Measurements from ENCODE around the gene SC5D.
A peak's percentile ranks its signal among the peaks of the same experiment; 100 is the strongest.

SC5D gene, protein sequence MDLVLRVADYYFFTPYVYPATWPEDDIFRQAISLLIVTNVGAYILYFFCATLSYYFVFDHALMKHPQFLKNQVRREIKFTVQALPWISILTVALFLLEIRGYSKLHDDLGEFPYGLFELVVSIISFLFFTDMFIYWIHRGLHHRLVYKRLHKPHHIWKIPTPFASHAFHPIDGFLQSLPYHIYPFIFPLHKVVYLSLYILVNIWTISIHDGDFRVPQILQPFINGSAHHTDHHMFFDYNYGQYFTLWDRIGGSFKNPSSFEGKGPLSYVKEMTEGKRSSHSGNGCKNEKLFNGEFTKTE

GRCh38 chr11:121292495-121293287 is at the start of gene SC5D:
Gene SC5D (plus strand): TSS chr11:121292771. CDS start chr11:121303376, 10,605 bp downstream.
- DNase-seq, result peak; percentile 82

DNA sequence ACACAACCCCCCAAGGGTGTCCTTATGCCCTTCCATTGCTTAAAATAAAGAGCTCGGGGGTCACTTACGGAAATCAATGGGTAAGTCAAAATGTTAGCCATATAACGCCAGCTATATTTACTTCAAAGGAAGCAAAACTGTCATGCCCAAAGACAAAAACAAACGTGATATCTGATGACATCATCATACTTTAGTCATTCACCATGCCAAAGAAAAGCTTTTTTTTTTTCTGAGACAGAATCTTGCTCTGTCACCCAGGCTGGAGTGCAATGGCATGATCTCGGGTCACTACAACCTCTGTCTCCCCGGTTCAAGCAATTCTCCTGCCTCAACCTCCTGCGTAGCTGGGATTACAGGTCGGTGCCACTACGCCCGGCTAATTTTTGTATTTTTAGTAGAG is 47.7 kb upstream of the SC5D start:
- no peak for DNase-seq

DNA sequence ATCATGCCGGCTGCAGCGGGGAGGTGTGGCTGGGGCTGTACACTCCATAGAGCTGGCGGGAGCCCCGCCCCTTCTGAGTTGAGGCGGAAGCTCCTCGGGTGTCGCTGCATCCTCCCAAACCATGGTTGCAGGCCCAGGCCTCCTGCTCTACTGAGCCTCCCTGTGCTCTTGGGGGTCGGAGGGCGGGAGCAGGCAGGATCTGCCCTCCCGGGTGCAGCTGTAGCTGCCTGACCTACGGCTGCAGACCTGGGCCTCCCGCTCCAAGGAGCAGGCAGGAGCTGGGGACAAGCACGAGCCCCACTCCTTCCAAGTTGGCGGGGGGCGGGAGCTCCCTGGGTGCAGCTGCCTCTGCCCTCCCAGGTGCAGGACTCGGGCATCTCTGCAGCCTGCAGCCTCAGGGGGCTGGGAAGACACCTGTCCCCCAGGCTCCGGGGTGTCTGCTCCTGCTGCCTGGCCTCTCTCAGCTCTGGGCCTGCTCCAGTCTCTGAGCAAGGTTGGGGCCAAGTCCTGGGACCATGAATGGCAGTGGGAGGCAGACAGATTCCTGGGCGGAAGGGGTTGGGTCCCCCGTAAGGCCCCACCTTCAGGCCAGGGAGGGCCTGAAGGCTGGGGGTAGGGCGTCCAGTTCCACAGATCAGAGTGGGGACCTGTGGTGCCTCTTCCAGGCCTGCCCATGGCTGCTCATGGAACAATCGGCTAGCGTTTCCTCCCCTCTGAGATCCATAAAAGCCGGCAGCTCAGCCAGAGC is 46.4 kb upstream of the SC5D start:
- DNase-seq, result peak; percentile 68

DNA sequence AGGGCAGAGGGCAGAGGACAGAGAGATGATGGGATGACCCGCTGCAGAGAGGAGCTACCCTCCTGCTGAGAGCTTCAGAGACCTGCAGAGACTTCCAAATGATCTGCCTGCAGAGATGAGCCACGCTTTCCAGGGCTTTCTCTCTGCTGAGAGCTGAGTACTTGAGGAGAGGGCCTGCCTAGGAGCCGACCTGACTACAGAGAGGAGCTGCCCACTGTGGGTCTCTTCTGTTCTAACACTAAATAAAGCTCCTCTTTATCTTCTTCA is 45.9 kb upstream of the SC5D start:
- no peak for DNase-seq

DNA sequence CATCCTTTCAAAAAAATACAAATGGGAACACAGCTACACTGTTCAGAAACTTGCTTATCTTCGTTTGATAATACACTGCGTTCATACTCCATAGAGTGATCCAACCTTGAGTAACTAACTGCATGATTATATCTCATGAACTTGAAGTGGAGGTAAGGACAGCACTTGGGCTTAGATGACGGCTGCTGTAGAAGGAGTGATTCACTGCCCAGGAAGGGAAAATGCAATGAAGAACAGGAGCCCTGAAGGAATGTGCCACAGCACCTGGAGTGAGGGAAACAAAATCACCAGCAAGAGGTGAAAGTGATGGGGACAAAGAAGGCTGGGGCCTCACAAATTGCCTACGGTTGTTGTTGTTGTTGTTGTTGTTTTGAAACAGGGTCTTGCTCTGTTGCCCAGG is 44.1 kb upstream of the SC5D start:
- no peak for DNase-seq

- peak; percentile 43 for DNase-seq
These were observed 43.4 kb upstream of the SC5D start for GRCh38 chr11:121249039-121249663.

DNA sequence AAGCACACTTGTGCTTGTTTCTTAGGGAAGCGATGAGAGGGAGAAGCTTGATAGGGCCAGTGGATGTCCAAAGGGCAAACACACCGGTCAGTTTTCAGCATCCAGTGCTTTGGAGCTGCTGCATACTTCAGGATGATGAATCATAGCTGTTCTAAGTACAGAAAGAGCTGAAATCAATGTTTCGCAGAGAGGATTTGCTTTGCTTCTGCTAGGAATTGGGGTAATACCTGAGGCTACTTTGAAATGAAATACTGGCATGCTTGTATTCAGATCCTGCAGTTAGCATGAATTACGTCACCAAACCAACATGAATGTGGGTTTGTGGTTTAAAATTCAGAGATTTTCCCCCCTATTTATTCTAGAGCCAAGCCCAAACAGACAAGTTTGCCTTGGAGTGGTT is 41.7 kb upstream of the SC5D start:
- DNase-seq, result no peak

GRCh38 chr11:121253951-121254350 is 38.6 kb upstream of the SC5D start:
- DNase-seq, result no peak

GRCh38 chr11:121254756-121255155 is 37.8 kb upstream of the SC5D start:
- DNase-seq, result no peak

GRCh38 chr11:121255473-121256125 is 37.0 kb upstream of the SC5D start:
- DNase-seq, result no peak

GRCh38 chr11:121257289-121257688 is 35.3 kb upstream of the SC5D start:
- DNase-seq, result no peak

- no peak for DNase-seq
These were observed 34.6 kb upstream of the SC5D start for GRCh38 chr11:121257976-121258375.

- DNase-seq, result no peak
These were observed 27.0 kb upstream of the SC5D start for GRCh38 chr11:121265586-121265985.

DNA sequence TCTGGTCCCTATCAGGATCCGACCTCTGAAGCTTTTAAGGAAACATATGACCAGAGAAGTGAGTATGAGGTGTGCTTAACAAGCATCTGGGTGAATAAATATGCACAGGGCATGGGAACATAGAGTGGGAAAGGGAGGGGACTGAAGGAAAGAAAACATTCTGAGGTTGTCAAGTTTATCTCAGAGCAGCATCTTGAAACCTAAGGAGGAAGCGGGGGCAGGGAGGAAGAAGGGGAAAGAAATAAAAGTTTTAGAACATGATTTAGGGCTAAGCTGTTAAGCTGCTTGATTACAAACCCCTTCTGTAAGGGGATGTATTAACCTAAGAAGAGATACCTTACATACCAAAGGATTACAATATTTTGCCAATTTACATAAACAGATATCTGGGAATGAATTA is 24.0 kb upstream of the SC5D start:
- no peak for DNase-seq

GRCh38 chr11:121270001-121270678 is 22.4 kb upstream of the SC5D start:
- no peak for DNase-seq

GRCh38 chr11:121274332-121274991 is 18.1 kb upstream of the SC5D start:
- no peak for DNase-seq

DNA sequence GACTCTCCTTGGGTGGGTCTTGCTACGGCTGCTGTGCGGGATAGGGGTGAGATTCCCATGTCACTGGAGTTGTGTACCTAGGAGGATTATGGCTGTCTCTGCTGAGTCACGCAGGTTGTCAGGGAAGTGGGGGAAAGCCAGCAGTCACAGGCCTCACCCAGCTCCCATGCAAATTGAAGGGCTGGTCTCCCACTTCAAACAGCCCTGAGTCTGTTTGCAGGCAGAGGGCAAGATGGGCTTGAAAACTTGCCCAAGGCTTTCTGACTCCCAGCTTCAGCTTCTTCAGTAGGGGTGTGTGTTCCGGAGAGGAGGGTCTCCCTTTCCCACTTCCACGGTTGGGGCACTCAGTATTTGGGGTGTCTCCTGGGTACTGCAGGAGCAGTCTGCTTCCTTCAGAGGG is 10.9 kb upstream of the SC5D start:
- DNase-seq, result no peak

GRCh38 chr11:121282386-121282785 is 10.2 kb upstream of the SC5D start:
- DNase-seq, result no peak

- DNase-seq, result no peak
These were observed 9.6 kb upstream of the SC5D start for GRCh38 chr11:121282886-121283502.

- DNase-seq, result no peak
These were observed 1.3 kb upstream of the SC5D start for GRCh38 chr11:121291319-121291718.

- no peak for DNase-seq
These were observed 576 bp upstream of the SC5D start for GRCh38 chr11:121291896-121292494.

All from SHP77 treated with DMSO at 0.1 percent for 48 hours (cell line).